ACC112 (cell line): ENCODE data around the gene EIF4G1.

Experiments
- H2AFZ ChIP-seq: fragments of 200-600 bp; sonication (generic); one replicate; pipeline ENCODE4 v1.6.0; 2017; ENCODE audit warnings: antibody characterized with exemption, low read length; ENCODE audit not compliant: unreplicated experiment
- H3K27ac ChIP-seq: fragments of 200-600 bp; sonication (generic); 2 replicates; pipeline ENCODE4 v1.5.1; 2014; ENCODE audit warnings: low read depth, mild to moderate bottlenecking, antibody characterized with exemption, low read length, moderate library complexity
- H3K27me3 ChIP-seq: fragments of 200-600 bp; sonication (generic); 2 replicates; pipeline ENCODE4 v1.6.1; 2014; ENCODE audit warnings: mild to moderate bottlenecking, antibody characterized with exemption, low read length, moderate library complexity, mixed read lengths; ENCODE audit not compliant: insufficient read depth
- H3K36me3 ChIP-seq: fragments of 200-600 bp; sonication (generic); 2 replicates; pipeline ENCODE4 v1.6.1; 2016; ENCODE audit warnings: mild to moderate bottlenecking, antibody characterized with exemption, low read length, moderate library complexity, mixed read lengths; ENCODE audit not compliant: insufficient read depth
- H3K4me1 ChIP-seq: fragments of 200-600 bp; sonication (generic); one replicate; pipeline ENCODE4 v1.6.1; 2016; ENCODE audit warnings: low read length, mixed read lengths; ENCODE audit not compliant: insufficient read depth, unreplicated experiment, control insufficient read depth
- H3K4me3 ChIP-seq: fragments of 200-600 bp; sonication (generic); 2 replicates; pipeline ENCODE4 v1.5.1; 2014; ENCODE audit warnings: mild to moderate bottlenecking, low read depth, low read length
- H3K79me2 ChIP-seq: fragments of 200-600 bp; sonication (generic); one replicate; pipeline ENCODE4 v1.6.0; 2016; ENCODE audit warnings: low read length; ENCODE audit not compliant: control insufficient read depth, unreplicated experiment, insufficient read depth

Gene EIF4G1

DNA sequence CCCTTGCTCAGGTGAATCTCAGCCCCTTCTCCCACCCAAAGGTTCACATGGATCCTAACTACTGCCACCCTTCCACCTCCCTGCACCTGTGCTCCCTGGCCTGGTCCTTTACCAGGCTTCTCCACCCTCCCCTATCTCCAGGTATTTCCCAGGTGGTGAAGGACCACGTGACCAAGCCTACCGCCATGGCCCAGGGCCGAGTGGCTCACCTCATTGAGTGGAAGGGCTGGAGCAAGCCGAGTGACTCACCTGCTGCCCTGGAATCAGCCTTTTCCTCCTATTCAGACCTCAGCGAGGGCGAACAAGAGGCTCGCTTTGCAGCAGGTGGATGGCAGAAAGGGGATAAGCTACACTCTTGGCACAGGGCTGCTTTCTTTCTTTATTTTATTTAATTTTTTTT lies 27.5 kb downstream of the EIF4G1 start:
- H3K4me3 ChIP-seq = no peak overlapping the region
- no peak overlapping the region for H3K27ac ChIP-seq
- peaks cover 41% of the 10 kb centered on the region for H3K79me2 ChIP-seq
- peaks cover 3% of the 10 kb centered on the region; the same call in 1 of the 2 replicates for H3K36me3 ChIP-seq
- H3K4me1 ChIP-seq = peaks cover 37% of the 10 kb centered on the region
- H2AFZ ChIP-seq = no peak overlapping the region
- no peaks in the 10 kb centered on the region for H3K27me3 ChIP-seq

DNA sequence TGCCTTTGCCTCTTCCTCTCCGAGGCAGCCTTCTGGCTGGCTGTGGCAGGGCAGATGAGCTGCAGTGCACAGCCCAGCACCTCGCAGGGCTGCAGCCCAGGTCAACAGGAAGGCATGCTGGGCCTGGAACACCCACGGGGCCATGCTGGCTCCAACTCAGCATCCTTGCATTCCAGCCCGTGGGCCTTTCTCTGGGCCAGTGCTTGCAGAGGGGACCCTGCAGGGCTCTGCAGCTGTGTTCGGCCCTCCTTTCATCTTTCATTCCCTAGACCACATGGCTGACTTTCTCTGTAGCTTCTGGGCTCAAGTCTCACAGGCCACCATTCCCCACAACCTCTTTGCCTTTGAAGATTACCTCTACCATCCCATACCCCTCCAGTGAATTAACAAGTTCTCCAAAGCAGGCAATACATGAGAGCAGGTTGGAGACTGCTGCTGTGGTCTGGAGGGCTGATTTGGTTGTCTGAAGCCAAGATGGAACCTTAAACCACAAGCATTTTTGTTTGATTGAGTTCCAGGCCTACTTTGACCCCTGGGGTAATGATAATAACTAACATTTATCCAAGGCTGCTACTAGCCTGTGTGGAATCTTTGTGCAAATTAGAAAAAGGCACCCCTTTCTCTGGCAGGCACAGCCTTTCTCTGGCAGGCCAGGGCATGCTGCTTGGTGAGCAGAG lies 28.9 kb downstream of the EIF4G1 start:
- no peaks in the 10 kb centered on the region for H3K27me3 ChIP-seq
- peaks cover 27% of the 10 kb centered on the region for H3K79me2 ChIP-seq
- no peak overlapping the region for H2AFZ ChIP-seq
- peaks cover 23% of the 10 kb centered on the region for H3K4me1 ChIP-seq
- H3K27ac ChIP-seq = no peak overlapping the region
- peaks cover 3% of the 10 kb centered on the region; the same call in 1 of the 2 replicates for H3K36me3 ChIP-seq
- no peak overlapping the region for H3K4me3 ChIP-seq

DNA sequence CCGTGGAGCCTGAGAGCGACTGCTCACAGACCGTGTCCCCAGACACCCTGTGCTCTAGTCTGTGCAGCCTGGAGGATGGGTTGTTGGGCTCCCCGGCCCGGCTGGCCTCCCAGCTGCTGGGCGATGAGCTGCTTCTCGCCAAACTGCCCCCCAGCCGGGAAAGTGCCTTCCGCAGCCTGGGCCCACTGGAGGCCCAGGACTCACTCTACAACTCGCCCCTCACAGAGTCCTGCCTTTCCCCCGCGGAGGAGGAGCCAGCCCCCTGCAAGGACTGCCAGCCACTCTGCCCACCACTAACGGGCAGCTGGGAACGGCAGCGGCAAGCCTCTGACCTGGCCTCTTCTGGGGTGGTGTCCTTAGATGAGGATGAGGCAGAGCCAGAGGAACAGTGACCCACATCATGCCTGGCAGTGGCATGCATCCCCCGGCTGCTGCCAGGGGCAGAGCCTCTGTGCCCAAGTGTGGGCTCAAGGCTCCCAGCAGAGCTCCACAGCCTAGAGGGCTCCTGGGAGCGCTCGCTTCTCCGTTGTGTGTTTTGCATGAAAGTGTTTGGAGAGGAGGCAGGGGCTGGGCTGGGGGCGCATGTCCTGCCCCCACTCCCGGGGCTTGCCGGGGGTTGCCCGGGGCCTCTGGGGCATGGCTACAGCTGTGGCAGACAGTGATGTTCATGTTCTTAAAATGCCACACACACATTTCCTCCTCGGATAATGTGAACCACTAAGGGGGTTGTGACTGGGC lies 30.3 kb downstream of the EIF4G1 start:
- Histone ChIP-seq H3K79me2 (peaks cover 15% of the 10 kb centered on the region), H3K27ac (no peak overlapping the region), H3K4me3 (no peak overlapping the region), H3K4me1 (peaks cover 15% of the 10 kb centered on the region), H3K27me3 (no peaks in the 10 kb centered on the region), H3K36me3 (peaks cover 3% of the 10 kb centered on the region; the same call in 1 of the 2 replicates), H2AFZ (no peak overlapping the region)

DNA sequence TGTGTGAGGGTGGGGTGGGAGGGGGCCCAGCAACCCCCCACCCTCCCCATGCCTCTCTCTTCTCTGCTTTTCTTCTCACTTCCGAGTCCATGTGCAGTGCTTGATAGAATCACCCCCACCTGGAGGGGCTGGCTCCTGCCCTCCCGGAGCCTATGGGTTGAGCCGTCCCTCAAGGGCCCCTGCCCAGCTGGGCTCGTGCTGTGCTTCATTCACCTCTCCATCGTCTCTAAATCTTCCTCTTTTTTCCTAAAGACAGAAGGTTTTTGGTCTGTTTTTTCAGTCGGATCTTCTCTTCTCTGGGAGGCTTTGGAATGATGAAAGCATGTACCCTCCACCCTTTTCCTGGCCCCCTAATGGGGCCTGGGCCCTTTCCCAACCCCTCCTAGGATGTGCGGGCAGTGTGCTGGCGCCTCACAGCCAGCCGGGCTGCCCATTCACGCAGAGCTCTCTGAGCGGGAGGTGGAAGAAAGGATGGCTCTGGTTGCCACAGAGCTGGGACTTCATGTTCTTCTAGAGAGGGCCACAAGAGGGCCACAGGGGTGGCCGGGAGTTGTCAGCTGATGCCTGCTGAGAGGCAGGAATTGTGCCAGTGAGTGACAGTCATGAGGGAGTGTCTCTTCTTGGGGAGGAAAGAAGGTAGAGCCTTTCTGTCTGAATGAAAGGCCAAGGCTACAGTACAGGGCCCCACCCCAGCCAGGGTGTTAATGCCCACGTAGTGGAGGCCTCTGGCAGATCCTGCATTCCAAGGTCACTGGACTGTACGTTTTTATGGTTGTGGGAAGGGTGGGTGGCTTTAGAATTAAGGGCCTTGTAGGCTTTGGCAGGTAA lies 31.1 kb downstream of the EIF4G1 start:
- Histone ChIP-seq H2AFZ (no peak overlapping the region), H3K36me3 (peaks cover 3% of the 10 kb centered on the region; the same call in 1 of the 2 replicates), H3K27me3 (no peaks in the 10 kb centered on the region), H3K4me1 (peaks cover 13% of the 10 kb centered on the region), H3K27ac (no peak overlapping the region), H3K4me3 (no peak overlapping the region), H3K79me2 (peaks cover 12% of the 10 kb centered on the region)

DNA sequence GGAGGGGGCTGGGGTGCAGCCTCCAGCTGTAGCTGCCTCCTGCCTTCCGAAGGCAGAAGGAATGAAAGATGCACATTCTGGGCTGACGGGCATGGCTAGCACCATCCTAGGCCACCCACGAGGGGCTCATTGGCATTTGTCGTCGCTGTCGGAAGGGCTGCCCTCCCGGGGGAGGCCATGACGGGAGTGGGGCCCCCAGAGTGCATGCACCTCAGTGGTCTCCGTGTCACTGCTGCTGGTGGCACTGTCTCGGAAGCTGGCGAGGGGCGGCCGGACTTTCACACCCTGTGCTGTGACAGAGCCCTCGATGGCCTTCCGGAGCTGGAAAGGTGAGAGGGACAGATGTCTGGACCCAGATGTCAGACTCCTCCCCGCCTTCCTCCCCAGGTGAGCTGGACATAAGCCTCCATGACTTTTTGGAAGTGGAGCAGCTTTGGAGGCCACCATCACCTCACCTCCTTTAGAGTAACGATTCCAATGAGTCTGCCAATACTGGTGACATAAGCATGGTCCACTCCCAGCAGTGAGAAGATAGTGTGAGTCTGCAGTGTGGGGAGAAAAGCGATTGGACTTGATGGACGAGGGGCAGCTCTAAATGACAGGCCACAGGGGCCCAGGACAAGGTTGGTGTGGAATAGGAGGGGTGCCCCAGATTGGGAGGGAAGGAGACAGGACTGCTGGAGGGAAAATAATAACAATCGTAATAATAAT lies 32.2 kb downstream of the EIF4G1 start:
- Histone ChIP-seq H3K36me3 (peaks cover 3% of the 10 kb centered on the region; the same call in 1 of the 2 replicates), H3K79me2 (peaks cover 2% of the 10 kb centered on the region), H2AFZ (no peak overlapping the region), H3K27me3 (no peaks in the 10 kb centered on the region), H3K27ac (no peak overlapping the region), H3K4me3 (no peak overlapping the region), H3K4me1 (peaks cover 5% of the 10 kb centered on the region)

DNA sequence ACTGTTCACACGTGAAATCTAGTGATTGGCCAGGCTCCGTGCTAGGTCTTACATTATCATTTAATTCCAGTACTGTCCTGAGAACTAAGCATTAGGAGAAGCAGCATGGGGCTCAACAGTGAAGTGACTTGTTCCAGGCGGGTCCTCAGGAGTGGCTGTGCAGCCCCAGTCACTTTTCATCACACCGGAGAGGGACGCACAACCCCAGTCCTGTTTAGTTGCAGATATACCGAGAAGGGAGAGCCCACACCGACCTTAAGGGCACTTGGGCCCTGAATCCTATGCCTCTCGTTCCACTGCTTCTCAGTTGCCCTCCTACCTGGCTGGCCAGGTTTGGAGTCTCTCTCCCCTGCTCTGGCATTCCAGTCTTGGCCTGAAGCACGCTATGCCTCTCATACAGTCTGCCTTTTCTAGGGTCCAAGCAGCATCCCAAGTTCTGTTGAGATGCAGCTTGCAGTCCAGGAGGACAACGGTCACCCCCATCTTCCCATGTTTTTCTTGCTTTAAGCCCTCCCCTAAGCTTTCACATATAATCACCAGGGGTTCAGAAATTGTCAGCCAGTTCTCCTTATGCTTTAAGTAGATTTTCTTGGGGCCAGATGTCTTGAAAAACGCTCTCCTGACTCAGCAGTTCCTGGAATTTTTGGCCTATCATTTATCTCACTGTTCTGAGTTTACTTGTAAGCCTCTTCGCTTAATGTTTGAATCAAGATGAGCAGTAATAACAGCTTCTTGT lies 33.1 kb downstream of the EIF4G1 start:
- Histone ChIP-seq H3K4me3 (no peak overlapping the region), H3K79me2 (no peaks in the 10 kb centered on the region), H3K4me1 (peaks cover 5% of the 10 kb centered on the region), H3K27me3 (no peaks in the 10 kb centered on the region), H3K36me3 (no peaks in the 10 kb centered on the region), H2AFZ (no peak overlapping the region), H3K27ac (no peak overlapping the region)

DNA sequence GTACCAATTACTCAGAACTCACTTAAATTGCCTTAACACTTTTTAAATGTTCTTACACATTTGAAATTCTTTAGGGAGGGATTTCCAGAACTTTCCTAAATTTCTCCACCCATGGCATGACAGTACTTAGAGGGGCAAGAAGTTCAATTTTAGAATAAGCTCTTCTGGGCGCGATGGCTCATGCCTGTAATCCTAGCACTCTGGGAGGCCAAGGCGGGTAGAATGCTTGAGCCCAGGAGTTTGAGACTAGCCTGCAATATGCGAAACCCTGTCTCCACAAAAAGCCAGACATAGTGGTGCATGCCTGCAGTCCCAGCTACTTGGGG lies 33.6 kb downstream of the EIF4G1 start:
- Histone ChIP-seq H3K4me3 (no peak overlapping the region), H3K36me3 (no peaks in the 10 kb centered on the region), H3K27me3 (no peaks in the 10 kb centered on the region), H3K4me1 (peaks cover 5% of the 10 kb centered on the region), H3K27ac (no peak overlapping the region), H3K79me2 (no peaks in the 10 kb centered on the region), H2AFZ (no peak overlapping the region)

DNA sequence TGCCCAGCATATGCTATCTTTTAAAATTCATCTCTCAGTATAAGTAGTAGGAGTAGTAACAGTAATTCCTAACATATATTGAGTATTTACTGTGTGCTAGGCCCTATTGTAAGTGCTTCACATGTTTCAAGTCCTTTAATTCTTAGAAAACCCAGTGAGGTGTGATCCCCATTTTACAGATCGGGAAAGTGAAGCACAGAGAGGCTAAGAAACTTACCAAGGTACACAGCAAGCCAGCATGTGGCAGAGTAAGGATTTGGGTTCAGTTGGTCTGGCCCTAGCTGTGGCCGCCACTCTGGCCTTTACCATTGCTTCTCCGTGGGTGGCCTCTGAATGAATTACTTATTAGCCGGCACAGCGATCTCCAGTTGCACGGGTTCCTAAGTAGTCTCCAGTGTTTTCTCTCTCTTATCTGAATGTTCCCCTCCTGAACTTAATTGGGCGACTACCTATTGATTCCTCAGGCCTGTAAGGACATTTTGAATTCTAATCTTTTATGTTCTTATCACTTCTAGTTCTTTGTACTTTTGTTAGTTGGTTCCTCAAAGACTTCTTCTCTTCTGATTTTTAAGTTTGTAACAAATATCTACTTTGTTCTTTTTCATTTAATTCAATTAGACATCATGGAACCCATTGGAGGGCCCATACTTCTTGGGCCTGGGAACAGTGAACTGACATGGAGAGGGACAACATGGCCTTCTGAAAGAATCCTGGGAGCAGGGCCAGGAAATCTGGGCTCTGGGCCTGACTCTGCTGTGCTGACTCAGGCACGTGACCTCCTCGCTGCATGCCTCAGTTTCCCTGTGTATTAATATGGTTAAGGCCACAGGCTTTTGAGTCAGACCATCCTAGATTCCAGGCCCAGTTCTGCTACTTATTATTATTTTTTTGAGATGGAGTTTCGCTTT lies 35.4 kb downstream of the EIF4G1 start:
- Histone ChIP-seq H3K4me1 (peaks cover 5% of the 10 kb centered on the region), H3K4me3 (no peak overlapping the region), H3K79me2 (no peaks in the 10 kb centered on the region), H2AFZ (no peak overlapping the region), H3K36me3 (no peaks in the 10 kb centered on the region), H3K27me3 (no peaks in the 10 kb centered on the region), H3K27ac (no peak overlapping the region)

DNA sequence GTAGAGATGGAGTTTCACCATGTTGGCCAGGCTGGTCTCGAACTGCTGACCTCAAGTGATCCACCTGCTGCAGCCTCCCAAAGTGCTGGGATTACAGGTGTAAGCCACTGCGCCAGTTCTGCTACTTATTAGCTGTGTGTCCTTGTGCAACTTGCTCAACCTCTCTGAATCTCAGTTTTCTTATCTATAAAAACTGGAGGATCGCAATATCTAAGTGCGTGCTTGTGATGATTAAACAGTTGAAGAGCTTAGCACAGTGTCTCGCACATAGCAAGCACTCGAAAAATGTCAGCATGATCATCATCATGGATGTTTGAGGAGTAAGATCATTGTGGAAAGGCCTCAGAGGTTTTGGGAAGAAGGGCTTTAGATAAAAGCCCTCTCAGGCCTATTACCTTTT lies 36.2 kb downstream of the EIF4G1 start:
- no peaks in the 10 kb centered on the region for H3K27me3 ChIP-seq
- no peak overlapping the region for H2AFZ ChIP-seq
- H3K79me2 ChIP-seq = no peaks in the 10 kb centered on the region
- H3K36me3 ChIP-seq = peaks cover 3% of the 10 kb centered on the region; the same call in 1 of the 2 replicates
- peaks cover under 1% of the 10 kb centered on the region for H3K4me1 ChIP-seq
- no peak overlapping the region for H3K4me3 ChIP-seq
- no peak overlapping the region for H3K27ac ChIP-seq
